Measurements from ENCODE around the gene RSU1.

Gene RSU1

GRCh38 chr10:16732376-16732775 lies 84.8 kb downstream of the RSU1 start:
- no peak for DNase-seq

- DNase-seq: no peak
These were observed 89.0 kb downstream of the RSU1 start for GRCh38 chr10:16728266-16728665.

- no peak for DNase-seq
These were observed 89.6 kb downstream of the RSU1 start for GRCh38 chr10:16727666-16728065.

GRCh38 chr10:16724509-16724908 lies 92.7 kb downstream of the RSU1 start:
- no peak for DNase-seq

GRCh38 chr10:16720812-16721211 lies 96.4 kb downstream of the RSU1 start:
- DNase-seq: no peak

GRCh38 chr10:16717622-16718395 lies 99.4 kb downstream of the RSU1 start:
- DNase-seq: peak; percentile 68

- DNase-seq: no peak
These were observed 101.2 kb downstream of the RSU1 start for GRCh38 chr10:16716051-16716450.

GRCh38 chr10:16713290-16713689 lies 103.9 kb downstream of the RSU1 start:
- DNase-seq: no peak

- no peak for DNase-seq
These were observed 104.3 kb downstream of the RSU1 start for GRCh38 chr10:16712883-16713282.

- DNase-seq: no peak
These were observed 116.9 kb downstream of the RSU1 start for GRCh38 chr10:16700331-16700730.

- no peak for DNase-seq
These were observed 117.7 kb downstream of the RSU1 start for GRCh38 chr10:16699435-16700057.

- no peak for DNase-seq
These were observed 118.8 kb downstream of the RSU1 start for GRCh38 chr10:16698461-16698860.

GRCh38 chr10:16690417-16690816 lies 126.8 kb downstream of the RSU1 start:
- no peak for DNase-seq

GRCh38 chr10:16689696-16690095 lies 127.5 kb downstream of the RSU1 start:
- DNase-seq: no peak

- peak; percentile 6 for DNase-seq
These were observed 128.0 kb downstream of the RSU1 start for GRCh38 chr10:16689227-16689626.

- no peak for DNase-seq
These were observed 130.9 kb downstream of the RSU1 start for GRCh38 chr10:16686054-16686902.

- no peak for DNase-seq
These were observed 131.7 kb downstream of the RSU1 start for GRCh38 chr10:16685551-16685950.

- DNase-seq: no peak
These were observed 135.7 kb downstream of the RSU1 start for GRCh38 chr10:16681521-16681920.

GRCh38 chr10:16679511-16679910 lies 137.7 kb downstream of the RSU1 start:
- no peak for DNase-seq

- DNase-seq: no peak
These were observed 141.9 kb downstream of the RSU1 start for GRCh38 chr10:16675334-16675733.

GRCh38 chr10:16674147-16674703 lies 143.0 kb downstream of the RSU1 start:
- DNase-seq: no peak

GRCh38 chr10:16673443-16673842 lies 143.8 kb downstream of the RSU1 start:
- DNase-seq: peak; percentile 14

GRCh38 chr10:16663444-16663843 lies 153.8 kb downstream of the RSU1 start:
- no peak for DNase-seq

Measured in fibroblast of upper back skin (primary cell).